HL-60/S4 treated with retinoic acid at 250 ng/mL for 4 days and 3 days (cell line): ENCODE measurements around the gene RAPGEF4.

ENCODE experiments used
- in situ Hi-C: fragments of 300-500 bp; cut with MboI; formaldehyde crosslinking; loops from 2 replicates; pipeline ENCODE4 v1.7.0; 2022; ENCODE audit warnings: low sequenced_read_pairs

RAPGEF4 gene

DNA sequence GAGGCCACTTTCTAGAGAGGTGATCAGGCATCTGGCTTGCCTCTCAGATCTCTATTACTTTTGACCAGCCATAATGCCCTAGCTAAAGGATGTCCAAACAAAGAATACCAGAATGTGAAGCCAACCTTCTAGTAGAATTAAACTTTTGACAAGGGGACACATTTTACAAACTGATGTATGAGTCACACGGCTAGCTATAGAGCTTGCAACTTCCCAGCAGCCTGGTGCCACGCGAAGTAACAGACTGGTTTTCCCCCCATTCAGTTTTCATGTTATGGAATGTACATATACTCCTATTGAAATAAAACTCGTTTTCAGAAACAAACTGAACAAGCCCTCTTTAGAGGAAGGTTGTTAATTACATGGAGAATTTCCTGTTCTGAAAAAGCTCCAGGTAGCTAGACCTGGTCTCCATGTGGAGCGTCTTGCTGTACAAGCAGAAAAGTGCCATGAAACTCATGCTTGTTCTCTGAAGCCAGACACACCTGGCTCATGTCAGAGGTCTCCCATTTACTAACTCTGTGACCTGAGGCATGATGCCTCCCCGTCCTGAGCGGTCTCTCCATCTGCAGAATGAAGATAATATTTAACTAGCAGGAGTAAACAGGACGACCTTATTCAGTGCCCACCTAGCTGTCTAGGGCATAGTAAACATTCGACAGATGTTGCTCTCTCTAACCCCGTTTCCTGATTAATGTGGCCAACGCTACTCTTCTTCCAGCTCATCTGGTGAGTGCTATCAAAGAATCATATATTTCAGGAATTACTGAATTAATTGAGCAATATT is 258.5 kb downstream of the RAPGEF4 start:
- in situ Hi-C loops, result no loop called here

DNA sequence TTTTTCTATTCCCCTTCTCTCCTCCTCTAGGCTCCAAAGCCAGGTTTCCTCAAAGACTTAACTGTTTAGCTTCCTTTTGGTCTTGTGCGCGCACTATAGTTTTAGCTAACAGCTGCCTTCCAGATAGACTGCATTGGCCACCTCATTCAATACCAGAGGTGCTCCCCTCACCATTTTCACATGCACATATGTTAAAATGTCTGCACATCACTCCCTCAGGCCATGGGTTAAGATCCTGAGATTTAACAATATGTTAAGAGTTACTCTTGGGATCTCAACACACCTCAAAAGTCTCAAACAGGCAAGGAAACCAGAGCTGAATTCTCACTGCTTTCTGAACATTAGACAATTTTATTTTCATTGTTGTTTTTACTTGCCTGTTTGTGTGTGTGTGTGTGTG is 259.2 kb downstream of the RAPGEF4 start:
- in situ Hi-C loops, result no loop called here

DNA sequence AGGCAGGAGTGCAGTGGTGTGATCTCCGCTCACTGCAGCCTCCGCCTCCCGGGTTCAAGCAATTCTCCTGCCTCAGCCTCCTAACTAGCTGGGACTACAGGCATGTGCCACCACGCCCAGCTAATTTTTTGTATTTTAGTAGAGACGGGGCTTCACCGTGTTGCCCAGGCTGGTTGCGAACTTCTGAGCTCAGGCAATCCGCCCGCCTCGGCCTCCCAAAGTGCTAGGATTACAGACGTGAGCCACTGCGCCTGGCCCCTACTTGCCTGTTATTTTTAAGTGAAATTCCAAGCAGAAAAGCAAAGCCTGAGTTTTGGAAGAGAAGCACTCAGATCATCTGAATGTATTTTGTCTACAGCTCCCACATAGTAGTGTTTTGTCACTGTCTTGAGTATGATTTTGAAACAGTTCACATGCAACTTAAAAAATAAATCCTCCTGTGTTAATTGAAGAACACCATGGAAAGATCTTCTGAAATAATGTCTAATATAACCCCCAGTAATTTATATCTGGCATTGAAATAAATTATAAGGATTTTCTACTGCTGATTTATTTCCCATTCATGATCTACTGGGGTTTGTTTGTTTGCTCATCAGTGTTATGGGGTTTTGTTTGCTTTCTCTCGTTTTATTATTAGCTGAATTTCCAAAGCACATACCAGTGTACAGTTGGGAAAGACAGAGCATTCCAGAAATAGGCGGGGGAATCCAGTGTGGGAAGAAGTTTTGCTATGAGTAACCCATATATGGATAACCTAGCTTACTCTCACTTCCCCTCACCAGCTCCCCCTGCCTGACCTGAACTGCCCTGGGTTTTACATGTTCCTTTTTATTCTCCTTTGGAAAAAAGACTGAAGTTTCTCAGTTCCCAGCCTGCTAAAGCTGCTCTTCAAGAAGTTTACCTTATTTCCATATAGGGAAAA is 259.9 kb downstream of the RAPGEF4 start:
- in situ Hi-C loops, result no loop called here

DNA sequence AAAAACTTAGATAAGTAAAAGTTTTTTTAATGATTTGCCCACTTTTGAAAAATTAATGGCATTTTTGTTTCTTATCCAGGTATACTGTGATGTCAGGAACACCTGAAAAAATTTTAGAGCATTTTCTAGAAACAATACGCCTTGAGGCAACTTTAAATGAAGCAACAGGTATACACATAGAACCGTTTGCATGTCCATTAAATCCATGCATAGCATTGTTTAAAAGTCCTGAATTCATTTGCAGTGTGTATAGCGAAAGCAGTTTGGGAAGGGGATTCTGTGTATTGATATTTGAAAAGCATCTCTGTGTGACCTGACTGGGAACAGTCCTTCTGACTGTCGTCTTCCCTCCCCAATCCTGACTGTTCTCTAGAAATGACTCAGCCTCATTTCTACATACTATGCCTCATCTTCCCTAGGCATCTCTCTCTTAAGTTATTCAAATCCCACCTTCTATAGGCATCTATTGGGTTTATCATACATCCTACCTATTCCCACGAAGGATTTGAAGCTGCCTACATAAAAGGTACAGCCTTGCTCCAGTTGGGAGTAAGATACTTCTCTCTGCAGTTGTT is 260.8 kb downstream of the RAPGEF4 start:
- in situ Hi-C loops, result no loop called here

DNA sequence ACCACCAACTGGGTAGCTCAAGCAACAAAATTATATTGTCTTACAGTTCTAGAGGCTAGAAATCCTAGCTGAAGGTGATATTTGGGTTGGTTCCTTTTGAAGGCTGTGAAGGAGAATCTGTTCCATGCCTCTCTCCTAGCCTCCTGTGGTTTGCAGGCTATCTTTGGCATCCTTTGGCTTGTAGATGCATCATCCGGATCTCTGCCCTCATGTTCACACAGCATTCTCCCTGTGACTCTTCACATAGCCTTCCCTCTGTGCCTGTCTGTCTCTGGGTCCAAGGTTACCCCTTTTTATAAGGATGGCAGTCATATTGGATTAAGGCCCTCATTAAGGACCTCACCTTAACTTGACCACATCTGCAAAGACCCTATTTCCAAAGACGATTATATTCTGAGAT is 261.4 kb downstream of the RAPGEF4 start:
- in situ Hi-C loops, result no loop called here

DNA sequence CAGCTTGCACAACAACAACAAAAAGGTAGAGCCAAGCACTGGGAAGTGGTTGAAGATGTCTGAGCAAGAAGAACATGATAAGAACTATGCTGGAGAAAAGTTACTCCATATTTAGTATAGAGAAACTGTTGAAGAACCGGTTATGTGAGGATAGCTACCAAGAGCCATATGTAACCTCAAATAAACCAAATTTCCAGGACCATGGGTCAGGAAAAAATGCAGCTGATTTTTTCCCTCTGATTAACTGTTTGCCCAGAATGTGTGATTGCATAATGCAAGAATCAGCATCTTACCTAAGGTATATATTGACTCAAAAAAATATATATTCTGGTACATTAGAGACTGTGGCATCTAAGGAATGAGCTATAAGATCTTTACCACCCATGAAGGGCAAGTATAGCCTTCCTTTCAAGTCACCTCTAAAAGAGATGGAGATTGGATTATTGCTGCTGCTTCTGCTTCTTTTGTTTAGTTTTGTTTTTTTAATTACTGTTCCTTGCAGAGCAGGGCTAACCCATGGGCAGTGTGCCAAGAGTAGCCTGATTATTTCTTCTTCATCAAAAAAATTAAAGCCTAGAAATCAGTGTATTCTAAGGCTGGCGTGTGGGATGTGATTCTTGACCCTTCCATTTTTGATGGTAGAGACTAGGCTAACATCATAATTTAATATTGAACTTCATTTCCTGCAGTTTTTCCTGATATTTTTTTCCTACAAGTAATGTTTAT is 263.1 kb downstream of the RAPGEF4 start:
- in situ Hi-C loops, result no loop called here

DNA sequence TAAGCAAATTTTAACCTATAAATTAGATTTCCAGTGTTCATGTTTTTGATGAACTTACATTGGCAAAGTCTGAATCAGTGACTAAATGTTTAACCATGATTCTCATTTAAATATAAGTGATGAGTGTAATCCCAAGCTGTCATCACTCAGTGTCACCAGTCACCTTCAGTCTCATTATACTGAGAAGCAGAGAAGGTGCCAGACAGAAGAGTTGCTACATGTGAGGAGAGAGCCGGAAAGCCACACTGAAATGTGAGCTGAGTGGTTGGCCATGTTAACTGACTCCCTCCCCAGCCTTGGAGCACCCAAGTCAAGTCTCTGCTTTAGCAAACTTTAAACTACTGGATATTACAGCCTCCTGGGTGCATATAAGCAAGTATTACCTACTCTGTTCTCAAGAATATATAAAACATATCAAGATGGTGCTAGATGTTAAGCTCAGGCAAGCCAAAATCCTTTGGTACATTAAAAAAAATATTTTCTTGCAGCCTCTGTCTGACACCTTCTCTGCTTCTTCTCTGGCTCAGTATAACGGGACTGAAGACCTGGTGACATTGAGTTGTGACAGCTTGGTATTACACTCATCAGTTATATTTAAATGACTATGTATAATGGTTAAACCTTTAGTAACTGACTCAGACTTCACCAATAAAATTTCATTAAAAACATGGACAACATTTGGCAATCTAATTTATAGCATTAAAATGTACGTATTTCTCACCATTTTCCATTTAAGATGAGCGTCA is 264.2 kb downstream of the RAPGEF4 start:
- in situ Hi-C loops, result no loop called here

DNA sequence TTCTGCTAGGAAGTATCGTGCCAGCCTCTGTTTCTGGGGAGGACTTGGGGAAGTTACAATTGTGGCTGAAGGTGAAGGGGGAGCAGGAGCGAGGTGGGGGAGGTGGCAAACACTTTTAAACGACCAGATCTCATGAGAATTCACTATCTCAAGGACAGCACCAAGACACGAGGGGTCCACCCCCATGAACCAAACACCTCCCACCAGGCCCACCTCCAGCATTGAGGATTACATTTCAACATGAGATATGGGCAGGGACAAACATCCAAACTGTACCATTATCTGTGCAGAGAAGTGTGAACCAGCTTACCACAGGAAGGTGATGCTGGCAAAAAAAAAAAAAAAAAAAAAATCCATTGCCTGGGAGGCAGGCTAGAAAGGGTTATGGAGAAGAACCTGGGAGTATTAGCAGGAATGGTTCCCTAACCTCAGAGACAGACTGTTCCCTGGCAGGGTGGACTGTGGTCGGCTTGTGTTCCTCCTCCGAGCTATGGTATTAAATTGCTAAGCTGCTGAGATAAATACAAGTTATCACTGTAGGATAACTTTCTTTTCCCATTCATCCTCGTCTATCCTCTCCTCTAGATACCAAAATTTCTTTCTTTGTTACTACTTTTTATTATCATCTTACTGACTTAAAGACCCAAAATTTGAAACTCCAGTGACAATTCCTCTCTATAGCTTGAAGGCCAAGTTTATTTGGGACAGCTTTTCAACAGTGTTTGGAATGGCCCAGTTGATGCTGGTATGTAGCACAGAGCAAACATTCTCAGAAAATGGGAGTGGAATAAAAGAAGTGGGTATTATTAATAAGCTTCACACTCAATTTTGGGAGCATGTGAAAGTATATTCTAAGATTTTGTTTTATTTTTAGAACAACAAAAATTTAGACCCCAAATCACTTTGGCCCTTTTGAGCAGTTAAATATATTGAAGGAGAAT is 266.3 kb downstream of the RAPGEF4 start:
- in situ Hi-C loops, result no loop called here

DNA sequence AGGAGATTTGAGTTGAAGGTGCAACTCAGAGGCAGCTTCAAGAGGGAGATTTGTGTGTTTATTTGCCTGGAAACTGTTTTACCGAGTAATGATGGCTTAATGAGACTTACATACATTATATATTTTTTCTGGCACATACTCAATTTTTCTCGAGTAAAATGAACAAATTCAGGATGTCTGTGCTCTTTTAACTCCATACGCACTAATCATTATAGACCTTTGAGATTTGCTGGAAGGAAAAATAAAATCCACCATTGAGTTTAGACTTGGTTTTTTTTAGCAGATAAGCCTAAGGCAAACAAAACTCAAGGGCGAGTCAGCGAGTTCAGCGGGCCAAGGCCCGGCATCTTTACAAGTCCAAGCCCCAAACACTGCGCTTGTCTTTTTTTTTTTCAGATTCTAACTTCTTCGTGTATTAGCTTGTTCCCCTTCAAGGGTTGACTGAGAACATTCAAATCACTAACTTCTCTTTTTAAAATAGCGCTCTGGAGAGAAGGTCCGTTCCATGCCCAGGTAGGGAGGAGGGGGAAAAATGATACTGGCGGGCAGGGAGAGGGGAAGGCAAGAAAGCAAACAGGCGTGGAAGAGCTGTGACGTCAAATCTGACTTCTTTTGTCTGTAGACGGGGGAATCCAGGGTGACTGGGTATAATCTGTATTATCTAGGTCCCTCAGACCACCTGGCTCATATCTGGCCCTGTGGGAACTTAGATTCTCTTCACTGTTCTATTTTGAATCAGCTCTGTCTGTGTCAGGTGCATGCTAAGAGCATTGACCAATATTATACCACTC is 267.3 kb downstream of the RAPGEF4 start:
- in situ Hi-C loops, result no loop called here

DNA sequence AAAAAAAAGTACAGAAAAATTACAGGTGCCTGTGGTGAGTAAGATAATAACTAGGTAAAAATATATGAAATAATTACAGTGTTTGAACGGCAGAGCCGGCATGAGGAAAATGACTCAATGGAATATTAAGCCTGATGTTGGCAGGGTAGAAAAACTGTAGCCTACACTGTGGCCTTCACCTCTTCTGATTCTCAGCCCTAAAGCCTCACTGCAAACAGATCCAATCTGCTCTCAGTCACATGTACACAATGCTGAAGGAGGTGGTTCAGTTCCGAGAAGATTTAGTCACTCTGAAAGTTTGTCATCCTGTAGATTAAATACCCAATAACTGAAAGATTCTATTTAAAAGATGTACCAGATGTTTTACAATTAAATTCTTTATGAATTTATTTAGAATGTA is 273.1 kb downstream of the RAPGEF4 start:
- in situ Hi-C loops, result no loop called here

DNA sequence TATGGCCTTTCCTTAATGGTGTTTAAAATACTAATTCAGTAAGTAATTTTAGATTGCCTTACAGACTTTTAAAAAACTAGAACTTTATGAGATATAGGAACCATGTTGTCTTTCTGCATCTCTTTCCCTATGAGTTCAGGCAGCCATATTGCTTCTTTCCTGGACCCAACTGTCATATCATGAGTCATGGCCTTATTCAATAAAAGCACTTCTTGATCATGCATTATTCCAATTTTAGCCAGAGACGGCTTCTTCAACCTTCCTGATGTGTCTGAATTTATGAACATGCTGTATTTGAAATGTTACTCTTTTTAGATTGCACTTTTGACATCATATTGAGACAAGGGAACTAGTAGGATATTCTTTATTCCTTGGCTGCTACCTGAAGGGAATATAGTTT is 274.6 kb downstream of the RAPGEF4 start:
- in situ Hi-C loops, result no loop called here

DNA sequence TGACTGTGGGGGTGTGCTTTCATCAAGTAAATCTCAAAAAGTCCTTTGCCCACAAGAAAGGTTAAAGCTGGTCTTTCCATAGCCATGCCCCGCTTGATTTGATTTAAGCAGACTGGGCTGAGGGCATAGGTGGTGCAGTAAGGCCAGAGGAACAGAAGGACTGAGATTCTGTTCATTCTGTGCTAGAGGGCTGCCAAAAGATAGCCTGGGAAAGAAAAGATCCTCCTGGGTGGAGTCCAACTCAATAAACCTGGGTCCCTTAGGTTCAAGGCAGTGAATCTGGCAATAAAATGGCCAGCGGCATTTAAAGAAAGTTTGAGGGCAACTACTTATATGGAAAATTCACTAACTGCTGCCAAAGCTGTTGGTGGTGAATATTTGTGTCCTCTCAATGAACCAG is 280.8 kb downstream of the RAPGEF4 start:
- in situ Hi-C loops, result no loop called here

DNA sequence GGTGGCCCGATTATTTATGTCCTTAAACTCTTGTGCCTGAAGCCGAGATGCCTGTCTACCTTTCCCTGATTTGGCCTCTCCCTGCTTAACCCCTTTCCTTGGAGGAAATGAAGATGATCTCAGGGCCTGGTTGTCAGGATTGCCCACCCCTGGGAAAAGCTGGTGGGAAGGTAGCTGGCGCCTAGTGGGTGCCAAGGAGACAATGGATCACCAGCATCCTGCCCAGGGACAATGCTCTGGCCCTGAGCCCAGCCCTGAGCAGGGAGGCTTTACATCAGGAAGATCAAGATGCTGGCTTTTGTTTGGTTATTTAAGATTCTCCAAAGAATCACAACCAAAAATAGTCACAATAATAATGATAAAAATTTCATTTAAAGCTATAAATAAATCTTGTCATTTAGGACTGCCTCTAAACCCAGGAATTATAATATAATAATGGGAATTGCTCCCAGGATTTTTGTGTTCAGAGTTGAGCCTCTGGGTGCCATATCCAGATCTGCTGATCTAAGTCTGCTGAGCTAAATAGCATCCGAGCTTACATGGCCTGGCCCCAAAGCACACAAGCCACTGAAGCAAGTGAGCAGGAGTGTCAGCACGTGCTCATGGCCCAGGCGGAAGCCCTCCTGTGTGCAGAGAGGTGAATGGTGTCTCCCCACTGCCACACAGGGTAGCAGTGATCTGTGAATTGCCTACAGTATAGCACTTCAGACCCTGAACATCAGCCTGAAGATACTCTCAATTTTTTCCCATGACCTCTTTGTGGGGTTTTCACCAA is 282.2 kb downstream of the RAPGEF4 start:
- in situ Hi-C loops, result no loop called here

DNA sequence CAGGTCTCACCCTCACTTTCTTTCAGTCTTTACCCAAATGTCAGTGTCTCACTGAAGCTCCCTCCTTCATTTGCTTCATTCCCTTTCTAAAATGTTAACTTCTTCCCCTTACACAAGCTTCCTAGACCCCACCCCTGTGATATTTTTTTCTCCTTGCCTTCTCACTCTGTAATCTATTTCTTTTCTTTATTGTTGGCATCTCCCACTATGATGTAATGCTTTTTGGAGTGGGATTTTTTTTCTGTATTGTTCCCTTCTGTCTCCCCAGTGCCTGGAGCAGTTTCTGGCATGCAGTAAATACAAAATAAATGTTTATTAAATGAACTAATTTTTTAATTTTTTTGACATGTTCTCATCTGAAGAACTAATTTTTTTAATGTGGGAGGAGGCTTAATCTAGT is 284.1 kb downstream of the RAPGEF4 start:
- in situ Hi-C loops, result no loop called here

DNA sequence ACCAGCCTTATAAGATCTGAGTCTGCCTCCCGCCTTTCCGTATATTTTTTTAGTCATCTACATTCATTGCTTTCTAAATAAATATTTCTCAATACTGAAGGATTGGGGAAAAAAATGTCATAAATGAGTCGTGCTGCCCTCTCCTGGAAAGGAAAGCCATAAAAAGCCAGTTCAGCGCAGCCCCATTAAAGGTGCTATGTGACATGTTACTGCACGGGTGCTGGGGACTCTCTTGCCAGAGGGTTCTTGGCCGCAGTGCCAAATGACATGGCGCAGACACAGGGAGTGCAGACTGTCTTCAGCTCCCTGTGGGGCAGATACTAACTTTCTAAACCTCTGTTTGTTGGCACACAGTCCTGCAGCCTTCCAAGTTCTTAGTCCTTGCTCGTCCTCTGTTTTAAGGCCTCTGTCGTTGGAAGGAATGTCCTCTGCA is 286.3 kb downstream of the RAPGEF4 start:
- in situ Hi-C loops, result no loop called here

DNA sequence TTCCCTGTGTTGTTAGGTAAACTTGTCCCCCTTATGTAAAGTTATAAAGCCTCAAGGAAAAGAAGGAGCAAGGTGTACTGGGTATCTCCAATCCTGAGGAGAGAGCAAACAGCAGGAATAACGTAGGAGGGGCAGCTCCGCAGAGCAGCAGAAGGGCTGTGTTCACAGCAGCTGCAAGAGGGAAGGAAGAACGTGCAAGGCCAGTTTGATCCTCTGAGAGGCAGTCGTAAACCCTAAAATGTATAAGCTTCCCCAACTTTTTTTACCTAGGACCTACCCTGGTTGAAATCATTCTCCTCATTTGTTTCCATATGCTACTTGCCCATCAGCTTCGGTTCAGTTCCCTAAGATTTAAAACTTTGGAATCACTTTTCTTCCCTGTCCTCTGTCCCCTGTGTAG is 288.1 kb downstream of the RAPGEF4 start:
- in situ Hi-C loops, result no loop called here

DNA sequence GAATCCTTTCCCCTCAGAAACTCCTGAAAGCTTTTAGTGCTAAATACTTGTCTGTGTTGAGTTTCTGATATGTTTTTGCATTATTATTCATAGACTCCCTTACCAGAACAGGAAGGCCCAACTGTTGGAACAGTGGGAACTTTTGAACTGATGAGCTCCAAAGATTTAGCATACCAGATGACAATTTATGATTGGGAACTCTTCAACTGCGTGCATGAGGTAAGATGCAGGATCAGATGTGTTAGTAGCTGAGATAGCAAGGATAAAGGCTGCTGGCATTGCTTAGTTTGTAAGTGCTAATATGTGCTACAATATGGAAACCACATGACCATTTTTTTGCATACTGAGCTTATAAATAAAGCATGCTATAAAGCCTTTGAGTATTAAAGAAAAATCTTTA is 290.8 kb downstream of the RAPGEF4 start:
- in situ Hi-C loops, result loop anchor here (5.0 kb wide), 1 partner anchor 186 kb away; no protein-coding TSS in a partner anchor
